Small intestine (tissue), 7 donors: Measurements from ENCODE around the gene SPEF2. TPM values are rescaled to one million over a fixed set of nuclear protein-coding genes. Genes with fewer than 3 reads are reported as not detected.

ENCODE experiments used
- DNase-seq, 2 donors: peaks; one replicate each; pipeline versions ENCODE4 v3.0.0 to v3.0.0-alpha.2; 2013
- FAIRE-seq: peaks from 2 replicates; lab custom pipeline; 2012; peaks lifted over from hg19 to GRCh38; lab: Jason Lieb, UNC
- H3K27ac ChIP-seq, 3 donors: one replicate each; pipeline ENCODE4 v1.5.1; 2013; ENCODE audit warnings: low read length in 2 of 3, mild to moderate bottlenecking in 2 of 3, control low read depth in 1 of 3, inconsistent platforms in 1 of 3, low read depth in 1 of 3, moderate library complexity in 1 of 3
- H3K27me3 ChIP-seq, 3 donors: one replicate each; pipeline ENCODE4 v1.6.1; 2013; ENCODE audit warnings: low read length in 3 of 3, inconsistent platforms in 1 of 3; ENCODE audit not compliant: control insufficient read depth in 3 of 3, insufficient read depth in 3 of 3
- H3K36me3 ChIP-seq, 3 donors: one replicate each; pipeline ENCODE4 v1.6.1; 2013; ENCODE audit warnings: low read length in 3 of 3, inconsistent platforms in 1 of 3, low read depth in 1 of 3, mild to moderate bottlenecking in 1 of 3, moderate library complexity in 1 of 3; ENCODE audit not compliant: control insufficient read depth in 3 of 3, insufficient read depth in 2 of 3
- H3K4me1 ChIP-seq, 3 donors: one replicate each; pipeline ENCODE4 v1.6.1; 2013; ENCODE audit warnings: low read length in 2 of 3, inconsistent platforms in 1 of 3, low read depth in 1 of 3, mild to moderate bottlenecking in 1 of 3, moderate library complexity in 1 of 3; ENCODE audit not compliant: control insufficient read depth in 3 of 3, insufficient read depth in 2 of 3
- H3K4me3 ChIP-seq, 3 donors: one replicate each; pipeline ENCODE4 v1.5.1; 2013; ENCODE audit warnings: low read length in 3 of 3, control low read depth in 1 of 3, inconsistent platforms in 1 of 3, low read depth in 1 of 3, mild to moderate bottlenecking in 1 of 3, moderate library complexity in 1 of 3
- H3K9me3 ChIP-seq, 2 donors: one replicate each; pipeline ENCODE4 v1.6.1; 2013; ENCODE audit warnings: low read depth in 1 of 2, low read length in 1 of 2; ENCODE audit not compliant: control insufficient read depth in 2 of 2, insufficient read depth in 1 of 2
- WGBS, 3 donors: extraction: QIAGEN DNeasy Blood & Tissue Kit; methylation state at CpG; one replicate each; pipeline ENCODE4 v1.1.7; 2013; 5-methylcytosine and 5-hydroxymethylcytosine counted together
- polyA plus RNA-seq, 4 donors: library from polyadenylated mRNA; stranded (reverse) in 3 of 4; unstranded in 1 of 4; fragments of 200-250 nt in 3 of 4; fragments of 120-200 nt in 1 of 4; gene quantifications; one replicate each; pipeline versions ENCODE4 v1.2.1 to v1.2.3, GENCODE V29; 2013
- donor health status: healthy with polysubstance abuse.
- donor health status: control.
- donor health status: control.
- donor health status: Bipolar disorder and iron deficiency.
- donor health status: healthy.

Gene SPEF2
- polyA plus RNA-seq, 4 donors, result under 0.01 to 13.5 (median 0.77) TPM

DNA sequence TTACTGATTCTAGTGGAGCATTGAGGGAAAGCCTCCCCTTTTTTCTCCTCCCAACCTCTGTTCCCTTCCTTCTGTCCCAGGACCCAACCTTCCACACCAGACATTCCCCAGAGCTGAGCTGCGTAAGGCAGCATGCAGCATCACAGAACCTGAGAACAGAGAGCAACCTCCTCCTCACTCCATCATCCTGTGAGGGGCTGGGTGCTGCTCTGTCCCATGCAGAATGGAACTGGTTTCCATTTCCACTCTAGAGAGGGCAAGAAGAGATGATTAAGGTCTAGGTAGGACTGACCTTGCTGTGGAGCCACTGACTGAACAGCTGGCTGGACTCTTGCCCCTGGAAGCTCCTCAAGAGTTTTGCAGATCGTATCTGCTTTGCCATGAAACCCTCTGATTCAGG, 208.9 kb downstream of the SPEF2 start:
- Histone ChIP-seq H3K4me1 (no peaks in the 10 kb centered on the region), H3K4me3 (no peak overlapping the region), H3K9me3 (no peaks in the 10 kb centered on the region), H3K27me3 (peaks cover 0 to 4% (median 0%) of the 10 kb centered on the region in 3 donors), H3K27ac (peak overlapping the region in 1 of 3 donors; percentile 8), H3K36me3 (no peaks in the 10 kb centered on the region)
- 62 to 82% (median 74%) methylated on average over 2 of the region's 2 CpGs for WGBS, 3 donors
- FAIRE-seq (no peak), DNase-seq (no peak)

DNA sequence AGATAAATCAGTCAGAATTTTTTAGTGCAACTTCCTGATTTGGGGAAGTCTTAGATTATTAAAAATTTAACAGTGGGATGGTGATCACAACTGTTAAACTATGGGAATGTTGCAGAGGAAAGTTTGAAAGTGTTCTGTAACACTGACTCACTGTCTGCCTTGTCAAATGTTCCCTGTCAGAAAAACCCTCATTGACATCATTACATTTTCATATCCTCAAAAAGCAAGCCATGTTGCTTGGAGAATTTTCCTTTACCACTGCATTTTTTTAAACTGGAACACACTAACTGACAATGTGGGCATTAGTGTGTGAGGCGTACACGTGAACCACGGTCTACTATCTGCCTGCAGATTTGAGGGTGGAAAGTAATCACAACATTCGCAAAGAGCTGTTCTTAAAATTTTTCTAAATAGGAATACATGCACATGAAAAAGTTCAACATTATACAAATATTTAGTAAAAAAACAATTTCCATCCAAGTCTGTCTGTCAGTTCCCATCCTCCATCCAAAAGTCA, 210.5 kb downstream of the SPEF2 start:
- Histone ChIP-seq H3K36me3 (no peaks in the 10 kb centered on the region), H3K27ac (no peak overlapping the region), H3K4me3 (no peak overlapping the region), H3K4me1 (no peaks in the 10 kb centered on the region), H3K27me3 (peaks cover 0 to 2% (median 0%) of the 10 kb centered on the region in 3 donors), H3K9me3 (no peaks in the 10 kb centered on the region)
- DNase-seq, result no peak
- FAIRE-seq, result no peak
- WGBS, 3 donors, result 75 to 91% (median 88%) methylated on average over 4 of the region's 4 CpGs

DNA sequence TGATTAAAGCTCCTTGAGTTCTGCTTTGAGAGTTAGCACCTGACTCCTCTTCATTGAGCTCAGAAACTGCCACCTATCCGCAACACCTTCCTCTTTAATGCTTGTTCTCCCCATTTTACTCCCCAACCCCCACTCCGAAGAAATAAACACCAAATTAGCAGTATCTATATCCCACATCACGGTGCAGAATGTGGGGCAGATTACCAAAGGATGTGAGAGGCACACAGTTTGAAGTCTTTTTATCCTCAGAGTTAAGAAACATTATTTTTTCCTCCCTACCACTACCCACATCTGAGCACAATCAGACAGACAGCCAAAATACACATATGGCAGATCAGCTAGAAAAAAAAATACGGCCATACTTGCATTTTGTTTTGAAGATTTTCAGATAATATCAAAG, 212.9 kb downstream of the SPEF2 start:
- Histone ChIP-seq H3K27ac (no peak overlapping the region), H3K4me3 (no peak overlapping the region), H3K9me3 (no peaks in the 10 kb centered on the region), H3K4me1 (no peaks in the 10 kb centered on the region), H3K27me3 (peaks cover 0 to 2% (median 0%) of the 10 kb centered on the region in 3 donors), H3K36me3 (no peaks in the 10 kb centered on the region)
- FAIRE-seq (no peak), DNase-seq (no peak)
- 61 to 63% (median 61%) methylated on average over 4 of the region's 4 CpGs for WGBS, 3 donors

DNA sequence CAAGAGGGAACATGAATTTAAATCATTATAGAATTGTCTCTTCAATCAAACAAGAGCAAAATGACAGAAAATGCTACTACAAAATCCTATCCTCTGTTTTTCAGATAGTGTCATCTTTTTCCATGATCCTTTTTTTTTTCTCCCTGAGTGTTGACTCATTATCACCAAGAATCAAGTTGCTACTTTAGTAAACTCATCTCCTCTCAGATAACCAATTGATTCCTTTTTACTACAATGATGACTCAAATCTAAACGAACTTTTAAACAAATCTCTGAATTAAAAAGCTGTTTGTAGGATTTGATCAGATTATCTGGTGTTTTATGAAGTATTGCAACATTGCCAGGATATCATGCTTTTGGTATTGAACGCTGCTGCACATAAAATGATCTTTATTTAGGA, 215.1 kb downstream of the SPEF2 start:
- H3K4me1 ChIP-seq, result no peaks in the 10 kb centered on the region
- H3K9me3 ChIP-seq, result no peaks in the 10 kb centered on the region
- H3K36me3 ChIP-seq, result no peaks in the 10 kb centered on the region
- peaks cover 0 to 2% (median 0%) of the 10 kb centered on the region in 3 donors for H3K27me3 ChIP-seq
- WGBS, 3 donors, result 43 to 60% (median 55%) methylated on average over 2 of the region's 2 CpGs
- FAIRE-seq (no peak), DNase-seq (no peak)
- no peak overlapping the region for H3K4me3 ChIP-seq
- no peak overlapping the region for H3K27ac ChIP-seq

DNA sequence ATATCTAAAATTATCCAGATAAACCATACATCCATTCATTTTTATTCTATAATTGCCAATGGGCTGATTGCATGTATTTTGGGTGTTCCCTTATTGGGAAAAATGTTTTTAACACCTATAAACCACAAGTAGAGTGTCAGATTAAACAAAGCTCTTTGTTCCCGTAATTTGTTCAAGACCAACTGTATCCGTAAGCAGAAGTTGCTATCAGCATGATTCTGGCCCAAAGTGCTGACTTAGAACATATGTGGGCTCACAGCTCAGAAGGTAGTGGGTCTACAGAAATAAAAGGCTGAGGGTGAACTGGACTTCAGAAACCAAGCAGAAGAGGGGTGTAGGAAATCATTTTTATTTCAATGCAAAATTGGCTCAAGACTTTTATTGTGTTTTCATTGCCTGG, 215.6 kb downstream of the SPEF2 start:
- H3K27me3 ChIP-seq, result peaks cover 0 to 2% (median 0%) of the 10 kb centered on the region in 3 donors
- H3K9me3 ChIP-seq, result no peaks in the 10 kb centered on the region
- no peak overlapping the region for H3K4me3 ChIP-seq
- 76 to 80% (median 77%) methylated on average over 2 of the region's 2 CpGs for WGBS, 3 donors
- H3K4me1 ChIP-seq, result no peaks in the 10 kb centered on the region
- FAIRE-seq (no peak), DNase-seq (no peak)
- peak overlapping the region in 1 of 3 donors; percentile 21 for H3K27ac ChIP-seq
- H3K36me3 ChIP-seq, result no peaks in the 10 kb centered on the region

DNA sequence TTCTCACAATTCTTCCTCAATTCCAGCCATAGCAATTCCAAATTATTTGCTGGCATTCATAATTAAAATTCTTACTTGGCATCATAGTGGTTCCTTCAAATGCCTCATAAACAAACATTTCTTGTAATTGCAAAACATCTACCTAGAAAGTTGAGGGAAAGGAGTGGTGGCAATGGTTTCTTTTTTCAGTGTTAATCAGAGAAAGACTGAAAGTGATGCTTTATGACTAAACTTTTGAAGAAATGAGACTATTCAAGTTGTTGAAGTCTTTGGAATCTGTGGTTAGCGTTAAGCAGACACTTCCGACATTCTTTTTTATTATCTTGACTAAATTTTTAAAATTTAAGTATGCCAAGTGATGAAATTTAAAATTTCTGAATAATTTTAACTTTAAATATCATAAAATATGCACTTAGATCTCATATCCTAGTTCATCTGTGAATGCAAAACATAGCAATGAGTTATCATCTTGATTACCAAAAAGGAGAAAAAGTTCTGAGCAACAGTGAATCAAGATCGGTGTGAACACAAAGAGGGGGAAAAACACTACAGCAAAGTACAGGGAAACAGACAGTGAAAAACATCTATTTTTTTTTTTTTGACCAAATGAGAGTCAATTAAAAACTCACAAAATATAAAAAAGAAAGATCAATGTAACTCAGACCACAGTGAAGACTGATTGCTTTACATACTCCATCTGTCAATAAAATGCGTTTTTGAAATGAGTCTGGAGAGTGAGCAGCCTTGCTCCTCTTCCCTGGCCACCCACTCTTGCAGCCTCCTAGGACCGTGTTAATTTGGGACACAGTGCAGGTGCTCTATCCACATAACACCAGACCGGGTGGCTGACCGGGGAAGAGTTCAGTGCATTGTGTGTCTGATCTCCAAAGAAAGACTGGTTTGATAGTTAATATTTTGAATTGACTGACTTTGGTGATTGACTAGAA, 218.4 kb downstream of the SPEF2 start:
- Histone ChIP-seq H3K9me3 (no peaks in the 10 kb centered on the region), H3K36me3 (no peaks in the 10 kb centered on the region), H3K4me1 (no peaks in the 10 kb centered on the region), H3K4me3 (no peak overlapping the region), H3K27me3 (peaks cover 0 to 2% (median 0%) of the 10 kb centered on the region in 3 donors), H3K27ac (peak overlapping the region in 1 of 3 donors; percentile 18)
- WGBS, 3 donors, result 65 to 77% (median 75%) methylated on average over 7 of the region's 7 CpGs
- FAIRE-seq (no peak), DNase-seq (no peak)

DNA sequence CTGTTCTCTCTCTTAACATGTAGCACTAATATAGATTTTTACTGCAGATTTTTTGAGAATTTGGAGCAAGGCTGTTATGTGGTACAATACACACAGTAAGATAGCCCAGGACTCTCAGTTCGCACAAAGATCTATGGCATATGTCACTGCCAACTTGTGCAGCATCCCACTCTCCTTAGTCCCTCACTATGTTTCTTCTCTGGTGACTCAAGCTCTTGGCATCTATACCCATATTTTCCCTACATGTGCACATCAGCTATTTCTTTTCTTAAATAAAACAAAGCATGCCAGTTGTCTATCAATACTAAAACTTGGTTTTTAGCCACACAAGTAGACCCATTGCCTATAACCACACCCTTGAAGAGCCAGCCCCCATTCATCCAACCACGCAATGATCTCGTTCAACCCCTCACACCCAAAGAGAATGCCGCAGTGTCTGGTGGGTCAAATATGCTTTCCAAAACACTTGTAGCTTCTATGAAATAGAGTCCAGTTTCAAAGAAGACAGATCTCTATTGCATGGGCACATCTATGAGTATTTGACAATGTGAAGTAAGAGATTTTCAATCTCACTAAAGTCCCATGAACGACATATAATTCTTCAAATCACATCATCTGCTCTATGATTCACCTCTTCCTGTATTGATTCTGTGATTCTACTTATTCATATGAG, 220.8 kb downstream of the SPEF2 start:
- WGBS, 3 donors, result 78 to 87% (median 86%) methylated on average over 5 of the region's 5 CpGs
- no peak overlapping the region for H3K4me3 ChIP-seq
- H3K9me3 ChIP-seq, result no peaks in the 10 kb centered on the region
- no peak for FAIRE-seq
- H3K4me1 ChIP-seq, result no peaks in the 10 kb centered on the region
- DNase-seq, result no peak
- no peaks in the 10 kb centered on the region for H3K27me3 ChIP-seq
- H3K36me3 ChIP-seq, result no peaks in the 10 kb centered on the region
- H3K27ac ChIP-seq, result no peak overlapping the region

DNA sequence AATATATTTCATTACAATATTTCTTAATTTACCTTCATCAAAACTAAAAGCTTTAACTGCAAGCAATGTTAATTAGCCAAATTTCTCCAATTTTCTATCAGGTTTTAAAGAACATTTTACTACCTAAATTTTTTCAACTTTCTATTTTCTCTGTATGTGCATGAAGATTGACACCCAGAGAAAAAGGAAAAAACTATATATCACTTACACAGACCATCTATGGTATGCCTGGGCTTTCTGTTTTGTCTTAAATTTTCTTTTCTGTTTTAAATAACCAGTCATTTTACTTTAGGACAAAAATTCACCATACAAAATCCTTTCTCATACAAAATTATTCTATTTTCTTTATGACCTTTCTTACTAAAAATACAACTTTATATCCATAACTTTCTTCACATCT, 225.2 kb downstream of the SPEF2 start:
- no peaks in the 10 kb centered on the region for H3K27me3 ChIP-seq
- H3K4me1 ChIP-seq, result no peaks in the 10 kb centered on the region
- no peak for DNase-seq
- H3K9me3 ChIP-seq, result peaks cover 0 to 17% of the 10 kb centered on the region in 2 donors
- H3K4me3 ChIP-seq, result no peak overlapping the region
- no peaks in the 10 kb centered on the region for H3K36me3 ChIP-seq
- H3K27ac ChIP-seq, result no peak overlapping the region
- no peak for FAIRE-seq
